GM21737 (cell line): ENCODE data around the gene NPPC.

Experiments
- ATAC-seq: cut with Tn5 transposase; IDR thresholded peaks from one replicate; pipeline ENCODE4 v1.9.1; 2021; ENCODE audit warnings: mild to moderate bottlenecking, moderate library complexity; ENCODE audit not compliant: unreplicated experiment

Gene NPPC

GRCh38 chr2:231935815-231936214 lies 9.6 kb upstream of the NPPC start:
- ATAC-seq, result no peak

GRCh38 chr2:231935207-231935524 lies 9.0 kb upstream of the NPPC start:
- ATAC-seq, result no peak

- no peak for ATAC-seq
Measured at GRCh38 chr2:231934441-231935206, 8.4 kb upstream of the NPPC start.

GRCh38 chr2:231933916-231934401 lies 7.8 kb upstream of the NPPC start:
- ATAC-seq, result no peak

- no peak for ATAC-seq
Measured at GRCh38 chr2:231932985-231933915, 7.1 kb upstream of the NPPC start.

GRCh38 chr2:231932711-231932970 lies 6.4 kb upstream of the NPPC start:
- ATAC-seq, result no peak

GRCh38 chr2:231931481-231931915 lies 5.3 kb upstream of the NPPC start:
- no peak for ATAC-seq

- ATAC-seq, result no peak
Measured at GRCh38 chr2:231930593-231931281, 4.5 kb upstream of the NPPC start.

GRCh38 chr2:231929961-231930592 lies 3.9 kb upstream of the NPPC start:
- no peak for ATAC-seq

GRCh38 chr2:231928901-231929725 lies 2.9 kb upstream of the NPPC start:
- no peak for ATAC-seq

GRCh38 chr2:231928481-231928880 lies 2.3 kb upstream of the NPPC start:
- no peak for ATAC-seq

- ATAC-seq, result no peak
Measured at GRCh38 chr2:231927566-231927890, 1.3 kb upstream of the NPPC start.

- no peak for ATAC-seq
Measured at GRCh38 chr2:231926761-231927565, 767 bp upstream of the NPPC start.

- ATAC-seq, result no peak
Measured at GRCh38 chr2:231925303-231926179, 655 bp downstream of the NPPC start.

- ATAC-seq, result no peak
Measured at GRCh38 chr2:231924889-231925275, 1.3 kb downstream of the NPPC start.

- no peak for ATAC-seq
Measured at GRCh38 chr2:231923951-231924888, 2.0 kb downstream of the NPPC start.

GRCh38 chr2:231923010-231923344 lies 3.2 kb downstream of the NPPC start:
- no peak for ATAC-seq
